HG03575 (cell line): ENCODE measurements around the gene FAM20C.
"Not testable (repeated sequence)": the region's sequence is repeated elsewhere in the genome, so short reads cannot be mapped to it uniquely, and the experiment has no call there.

ENCODE experiments used
- ATAC-seq: cut with Tn5 transposase; IDR thresholded peaks from one replicate; pipeline ENCODE4 v1.9.1; 2021; ENCODE audit not compliant: unreplicated experiment, insufficient number of reproducible peaks, low FRiP score; ENCODE audit errors: extremely low read depth

FAM20C gene

GRCh38 chr7:293681-294439 is 101.5 kb downstream of the FAM20C start:
- ATAC-seq, result no peak

- no peak for ATAC-seq
These were observed 102.2 kb downstream of the FAM20C start for GRCh38 chr7:294440-295154.

- ATAC-seq, result no peak
These were observed 103.1 kb downstream of the FAM20C start for GRCh38 chr7:295155-296154.

- no peak for ATAC-seq
These were observed 104.1 kb downstream of the FAM20C start for GRCh38 chr7:296373-296945.

- not testable (repeated sequence) for ATAC-seq
These were observed 104.8 kb downstream of the FAM20C start for GRCh38 chr7:297141-297540.

- ATAC-seq, result no peak
These were observed 105.4 kb downstream of the FAM20C start for GRCh38 chr7:297611-298374.

GRCh38 chr7:298375-298702 is 106.0 kb downstream of the FAM20C start:
- no peak for ATAC-seq

GRCh38 chr7:298743-299142 is 106.4 kb downstream of the FAM20C start:
- no peak for ATAC-seq

GRCh38 chr7:299169-299568 is 106.8 kb downstream of the FAM20C start:
- ATAC-seq, result no peak

- no peak for ATAC-seq
These were observed 107.3 kb downstream of the FAM20C start for GRCh38 chr7:299628-300027.

- no peak for ATAC-seq
These were observed 107.7 kb downstream of the FAM20C start for GRCh38 chr7:300048-300447.

- no peak for ATAC-seq
These were observed 108.3 kb downstream of the FAM20C start for GRCh38 chr7:300546-301290.

GRCh38 chr7:301291-302053 is 109.1 kb downstream of the FAM20C start:
- no peak for ATAC-seq

GRCh38 chr7:302054-302992 is 110.0 kb downstream of the FAM20C start:
- no peak for ATAC-seq

- ATAC-seq, result no peak
These were observed 111.1 kb downstream of the FAM20C start for GRCh38 chr7:303425-303824.

- no peak for ATAC-seq
These were observed 111.7 kb downstream of the FAM20C start for GRCh38 chr7:303884-304573.
